ENCODE results near the gene XPO5.
"Not testable (repeated sequence)": the region's sequence is repeated elsewhere in the genome, so short reads cannot be mapped to it uniquely, and the experiment has no call there.

Gene XPO5

DNA sequence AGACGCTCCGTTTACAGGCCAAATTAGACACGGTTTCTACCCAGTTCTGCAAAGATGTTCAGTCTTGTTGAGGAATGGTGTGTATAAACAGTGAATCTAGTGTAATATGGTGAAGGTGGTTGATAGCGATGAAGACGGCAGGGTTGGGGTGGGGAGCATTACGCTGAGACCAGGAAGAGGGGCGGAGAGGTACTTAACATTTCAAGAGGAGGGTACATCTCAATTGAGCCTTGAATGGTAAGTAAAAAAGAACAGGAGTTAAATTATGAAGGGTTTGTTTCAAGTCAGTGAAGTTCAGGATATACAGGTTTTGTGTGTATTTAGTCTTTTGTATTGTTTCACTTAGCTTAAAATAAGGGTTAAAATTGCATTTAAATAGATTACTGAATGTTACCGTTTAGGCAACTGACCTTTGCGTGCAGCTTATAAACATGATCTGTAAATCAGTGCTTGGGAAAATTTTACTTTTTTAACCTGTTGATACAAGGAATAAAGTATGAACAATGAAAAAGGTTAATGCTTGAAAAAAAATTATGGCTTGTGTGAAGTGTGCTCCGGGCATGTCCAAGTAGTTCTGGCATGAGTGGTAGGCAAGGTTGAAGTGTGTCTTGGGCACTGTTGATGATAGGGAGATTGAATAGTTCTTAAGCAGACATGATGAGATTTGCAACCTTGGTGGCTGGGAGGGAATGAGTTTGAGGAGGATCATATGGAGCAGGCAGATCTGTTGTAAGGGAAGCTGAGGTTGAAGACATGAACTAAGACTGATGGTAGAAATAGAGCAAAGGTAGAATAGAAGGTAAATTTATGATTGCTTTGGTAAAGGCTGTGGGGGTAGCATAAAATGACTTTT is 58.1 kb downstream of the XPO5 start:
- no peak for DNase-seq (ENCODE audit: low read depth)

DNA sequence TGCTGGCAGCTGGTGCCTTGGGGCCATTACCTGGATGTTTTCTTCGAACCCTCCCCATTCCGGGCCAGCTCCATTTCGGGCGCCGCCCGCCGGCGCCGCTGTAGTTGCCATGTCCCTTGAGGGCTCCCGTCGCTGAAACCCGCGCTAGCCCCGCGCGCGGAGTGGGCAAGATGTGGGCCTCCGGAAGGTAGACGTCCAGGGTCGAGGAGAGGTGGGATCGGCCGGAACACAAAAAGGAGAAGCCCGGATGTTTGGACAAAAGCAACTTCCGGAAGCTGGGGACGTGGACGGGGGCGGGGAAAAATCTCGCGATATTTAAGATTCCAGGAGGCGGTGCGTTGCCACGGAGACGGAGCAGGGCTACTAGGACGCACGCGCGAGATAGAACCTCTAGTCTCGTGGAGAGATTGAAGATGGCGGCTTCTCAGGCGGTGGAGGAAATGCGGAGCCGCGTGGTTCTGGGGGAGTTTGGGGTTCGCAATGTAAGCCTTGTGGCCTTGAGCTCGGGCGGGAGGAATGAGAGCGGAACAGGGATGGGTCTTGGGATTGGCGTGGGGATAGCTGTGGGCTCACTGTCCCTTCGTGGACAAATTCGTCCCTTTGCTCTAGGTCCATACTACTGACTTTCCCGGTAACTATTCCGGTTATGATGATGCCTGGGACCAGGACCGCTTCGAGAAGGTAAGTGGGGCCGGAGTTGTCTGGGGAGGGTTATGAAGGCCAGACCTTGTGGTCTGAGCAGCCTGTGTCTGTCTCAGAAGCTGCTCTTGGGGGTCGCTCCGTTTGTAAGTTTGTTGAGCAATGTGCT is 58.9 kb downstream of the XPO5 start, which contains the start of the genes POLR1C and YIPF3:
TSS of gene POLR1C (plus strand) at position 393 of the 808 bp plus-strand sequence. CDS start at position 414, 21 bp downstream.
TSS of gene YIPF3 (minus strand) at position 230 of the 808 bp plus-strand sequence. CDS start at position 111, 119 bp downstream.
- peak; percentile 93 for DNase-seq (ENCODE audit: low read depth)

DNA sequence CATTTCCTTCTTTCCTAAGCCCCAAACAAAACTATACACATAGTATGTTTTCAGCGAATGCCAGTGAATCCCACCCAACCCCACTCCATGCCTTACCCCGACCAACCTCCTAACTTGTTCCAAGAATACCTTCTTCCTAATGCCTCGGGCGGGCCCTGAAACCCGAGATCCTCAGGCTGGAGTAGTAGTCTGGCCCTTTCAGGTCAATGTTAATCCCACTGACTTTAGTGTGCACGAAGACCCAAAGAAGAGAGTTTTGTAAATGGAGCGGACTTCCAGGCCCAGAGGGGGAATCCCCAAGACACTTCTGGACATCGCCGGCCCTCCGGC is 59.5 kb downstream of the XPO5 start:
- DNase-seq (ENCODE audit: low read depth) = no peak

DNA sequence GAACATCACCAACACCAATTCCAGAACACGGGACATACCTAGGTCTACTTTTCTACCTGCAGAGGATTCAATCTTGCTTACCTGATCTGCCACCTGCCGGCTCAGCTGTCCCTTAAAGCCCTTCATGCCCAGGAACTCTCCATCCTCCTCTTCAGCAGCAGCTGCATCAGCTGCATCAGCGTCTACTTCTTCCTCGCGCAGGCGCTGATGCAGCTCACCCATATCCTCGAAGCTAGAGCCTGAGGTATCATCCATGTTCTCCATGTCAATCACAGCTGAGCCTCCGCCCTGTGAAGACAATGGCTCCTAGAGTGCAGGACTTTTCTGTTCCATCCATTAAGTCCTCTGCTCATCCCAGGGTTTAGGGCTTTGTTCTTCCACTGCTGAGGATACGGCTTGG is 60.0 kb downstream of the XPO5 start:
- no peak for DNase-seq (ENCODE audit: low read depth)

DNA sequence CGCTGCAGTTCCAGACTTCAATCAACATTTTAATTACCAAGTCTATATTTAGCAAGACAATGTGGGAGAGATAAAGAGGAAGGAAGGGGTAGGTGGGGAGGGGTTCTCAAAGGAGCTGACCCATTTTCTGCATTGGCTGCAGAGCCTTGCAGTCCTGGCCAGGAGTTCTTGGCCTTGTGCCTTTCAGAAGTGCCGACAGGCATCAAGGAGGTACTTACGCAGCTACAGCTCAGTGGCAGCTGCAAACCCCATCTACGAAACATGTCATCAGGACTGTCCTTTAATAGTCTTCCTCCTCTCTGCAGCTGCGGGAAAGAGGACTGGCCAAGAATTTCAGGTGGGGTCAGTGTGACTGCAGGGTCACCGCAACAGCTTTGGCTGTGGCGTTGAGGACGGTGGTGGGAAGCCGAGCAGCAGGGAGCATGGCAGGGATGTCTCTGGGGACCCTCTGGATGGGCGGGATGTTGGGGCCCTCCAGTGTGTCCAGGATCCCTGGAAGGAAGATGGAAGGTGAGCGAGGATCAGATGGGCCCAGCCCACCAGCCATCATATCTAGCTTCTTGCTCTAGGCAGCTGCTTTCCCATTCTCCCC is 63.9 kb downstream of the XPO5 start:
- no peak for DNase-seq (ENCODE audit: low read depth)

DNA sequence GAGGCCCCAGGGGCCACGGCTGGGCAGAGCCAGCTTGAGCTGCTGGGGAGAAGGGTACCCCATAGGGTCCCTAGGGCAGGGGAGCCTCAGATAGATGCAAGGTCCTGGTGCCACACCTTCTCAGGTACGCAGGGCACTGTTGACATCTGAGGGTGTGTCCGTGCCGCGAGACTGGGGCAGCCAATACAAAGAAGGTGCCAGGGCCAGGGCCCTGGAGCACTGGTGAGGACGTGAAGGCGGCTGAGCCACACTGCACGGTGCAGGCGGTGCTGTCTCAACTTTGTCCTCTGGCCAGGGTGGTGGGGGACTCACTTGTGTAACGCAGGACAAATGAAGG is 65.0 kb downstream of the XPO5 start:
- no peak for DNase-seq (ENCODE audit: low read depth)

DNA sequence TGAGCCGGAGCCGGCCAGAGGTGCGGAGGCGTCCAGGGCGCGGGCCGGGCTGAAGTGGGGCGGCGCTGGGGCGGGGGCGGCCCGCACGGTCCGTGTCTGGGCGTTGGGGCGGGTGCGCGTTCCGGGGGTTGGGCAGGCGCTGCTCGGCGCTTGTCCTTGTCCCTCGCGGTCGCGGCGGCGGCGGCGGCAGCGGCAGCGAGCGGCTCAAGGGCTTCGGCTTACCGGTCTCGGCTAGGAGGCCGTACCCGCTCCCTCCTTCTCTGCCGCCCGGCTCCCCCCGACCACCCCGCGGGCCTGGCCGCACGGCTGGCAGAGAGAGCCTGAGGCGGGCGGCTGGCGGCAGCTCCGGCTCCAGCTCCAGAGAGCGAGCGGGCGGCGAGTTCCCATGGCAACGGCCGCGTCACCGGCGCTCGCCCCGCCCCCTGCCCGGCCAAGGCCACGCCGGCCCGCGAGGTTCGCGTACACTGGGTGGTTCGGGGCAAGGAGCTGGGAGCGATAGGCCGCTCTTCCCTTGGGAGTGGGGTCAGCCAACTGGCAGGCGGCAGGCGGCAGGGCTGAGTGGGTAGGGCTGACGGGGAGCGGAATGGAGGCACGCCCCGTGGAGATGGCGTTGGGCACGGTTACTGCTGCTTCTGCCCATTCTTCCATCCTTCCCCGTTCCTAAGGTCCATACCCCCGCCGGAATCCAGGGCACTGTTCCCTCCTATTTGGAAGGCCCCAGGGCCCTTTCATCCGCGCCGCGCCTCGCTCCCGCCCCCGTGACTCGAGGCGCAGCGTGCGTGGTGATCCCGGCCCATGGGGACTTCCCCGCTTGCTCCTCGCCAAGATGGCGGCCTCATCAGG is 65.6 kb downstream of the XPO5 start, which contains the start of gene LRRC73:
TSS of gene LRRC73 (minus strand) at position 363 of the 843 bp plus-strand sequence. CDS start 561 bp downstream, outside the sequence.
- DNase-seq (ENCODE audit: low read depth) = peak; percentile 77

DNA sequence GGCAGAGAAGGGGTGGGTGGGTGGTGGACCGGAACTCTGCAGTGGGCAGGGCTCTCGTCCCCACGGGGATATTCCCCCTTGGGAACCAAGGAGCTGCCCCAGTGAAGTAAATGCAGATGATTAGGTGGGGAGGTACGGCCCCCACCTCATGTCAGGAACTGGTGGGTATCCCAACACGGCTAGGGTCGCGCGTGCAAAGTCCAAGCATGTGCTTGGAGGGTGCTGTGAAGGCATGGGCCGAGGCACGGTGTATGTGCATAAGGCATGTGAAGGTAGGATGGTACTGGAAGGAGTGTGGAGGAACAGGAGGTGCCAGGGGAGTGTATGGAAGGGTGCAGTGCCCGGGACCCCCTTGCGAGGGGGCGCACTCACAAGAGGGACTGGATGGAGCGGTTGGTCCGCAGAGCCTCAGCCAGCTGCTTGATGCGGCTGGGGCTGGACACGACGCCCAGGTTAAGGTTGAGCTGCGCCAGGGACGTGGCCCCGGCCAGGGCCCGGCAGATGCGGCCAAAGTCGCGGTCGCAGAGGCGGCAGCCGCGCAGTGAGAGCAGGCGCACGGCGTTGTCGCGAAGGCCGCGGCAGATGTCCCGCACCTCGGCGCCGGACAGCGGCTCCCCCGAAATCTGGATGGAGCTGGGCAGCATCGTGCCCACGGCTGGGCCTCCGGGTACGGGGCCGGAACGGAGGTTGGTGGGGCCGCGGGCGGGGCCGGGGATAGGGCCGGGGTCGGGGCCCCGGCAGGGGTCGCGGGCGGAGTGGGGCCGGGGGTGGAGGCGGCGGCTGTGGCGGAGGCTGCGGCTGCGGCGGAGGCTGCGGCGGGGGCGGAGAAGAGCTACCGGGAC is 66.5 kb downstream of the XPO5 start:
- no peak for DNase-seq (ENCODE audit: low read depth)

DNA sequence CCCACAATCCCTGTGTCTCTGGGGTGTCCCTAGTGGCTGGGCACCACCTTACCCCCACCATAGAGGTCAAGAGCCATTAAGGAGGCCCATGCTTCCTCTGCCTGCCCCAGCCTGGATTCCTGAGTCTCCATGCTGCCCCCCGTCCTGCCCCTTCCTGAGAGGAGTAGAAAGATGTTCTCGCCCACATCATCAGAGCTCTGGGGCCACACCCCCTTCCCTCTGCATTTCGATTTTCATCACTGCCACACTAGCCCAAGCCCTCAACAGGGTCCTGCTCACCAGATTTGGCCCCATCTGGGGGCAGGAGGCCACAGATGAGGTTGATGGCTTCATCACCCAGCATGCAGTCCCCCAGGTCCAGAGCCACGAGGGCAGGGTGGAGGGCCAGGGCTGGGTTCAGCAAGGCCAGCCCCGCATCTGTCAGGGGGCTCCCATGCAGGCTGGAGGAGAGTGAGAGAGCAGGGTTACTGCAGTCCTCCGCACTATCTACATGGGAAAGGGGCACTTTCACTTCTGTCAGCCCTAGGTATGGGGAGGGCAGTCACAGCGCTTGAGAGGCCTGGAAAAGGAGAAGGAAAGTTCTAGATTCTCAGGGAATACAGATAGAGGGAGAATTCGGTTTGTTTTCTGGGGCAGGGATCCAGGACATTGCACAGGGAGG is 67.2 kb downstream of the XPO5 start:
- no peak for DNase-seq (ENCODE audit: low read depth)

DNA sequence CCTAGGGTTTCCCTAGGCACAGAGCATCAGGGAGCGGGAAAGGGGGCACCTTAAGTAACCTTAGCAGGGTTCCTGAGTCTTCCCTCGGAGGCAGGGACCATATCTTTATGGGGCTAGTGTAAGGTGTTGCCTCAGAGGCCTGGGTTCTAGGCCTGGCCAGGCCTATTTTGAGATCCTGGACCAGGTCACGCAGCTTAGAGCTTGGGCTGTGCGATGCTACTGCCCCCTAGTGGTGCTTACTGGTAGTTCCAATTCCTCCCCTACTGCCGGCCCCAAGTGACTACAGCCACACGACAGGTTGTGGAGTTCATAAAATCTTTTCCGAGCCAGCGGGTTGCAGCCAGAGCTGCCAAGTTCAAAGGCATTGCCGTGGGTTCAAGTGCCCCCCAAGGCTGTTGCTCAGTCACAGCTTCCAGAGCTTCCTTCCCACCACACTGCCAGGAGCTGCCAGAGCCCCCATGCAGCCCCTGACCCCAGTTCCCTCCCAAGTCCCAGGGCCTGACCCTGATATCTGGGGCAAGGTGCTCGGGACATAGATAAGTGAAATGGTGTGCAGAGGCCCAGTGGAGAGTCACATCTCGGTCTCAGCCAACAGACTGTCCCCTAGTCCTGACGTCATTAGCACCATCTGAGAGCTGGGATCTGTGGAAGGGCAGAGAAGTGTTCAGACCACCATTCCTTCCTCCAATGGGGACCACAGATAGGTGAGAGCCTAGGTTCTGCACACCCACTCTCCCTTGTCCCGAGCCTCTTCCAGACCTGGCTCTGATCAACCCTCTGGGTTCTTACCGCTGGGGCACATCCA is 69.0 kb downstream of the XPO5 start:
- DNase-seq (ENCODE audit: low read depth) = peak; percentile 67

DNA sequence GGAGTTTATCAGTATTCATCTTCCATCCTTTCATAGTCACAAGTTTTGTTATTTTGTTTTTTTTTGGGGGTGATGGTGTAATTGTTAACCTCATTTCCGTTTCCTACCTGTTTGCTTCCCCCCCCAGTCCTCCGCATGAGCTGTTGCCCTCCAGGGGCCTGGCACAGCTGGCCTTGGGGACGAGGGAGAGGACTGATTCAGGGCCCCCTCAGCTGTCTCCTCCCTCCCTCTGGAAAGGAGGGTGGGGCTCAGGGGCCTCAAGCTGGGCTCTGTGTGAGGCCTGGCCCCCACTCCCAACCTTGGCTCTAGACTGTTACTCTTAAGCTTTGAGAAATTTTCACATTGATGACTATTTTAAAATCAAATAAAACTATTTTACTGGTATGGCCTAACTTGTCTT is 69.7 kb downstream of the XPO5 start:
- no peak for DNase-seq (ENCODE audit: low read depth)

DNA sequence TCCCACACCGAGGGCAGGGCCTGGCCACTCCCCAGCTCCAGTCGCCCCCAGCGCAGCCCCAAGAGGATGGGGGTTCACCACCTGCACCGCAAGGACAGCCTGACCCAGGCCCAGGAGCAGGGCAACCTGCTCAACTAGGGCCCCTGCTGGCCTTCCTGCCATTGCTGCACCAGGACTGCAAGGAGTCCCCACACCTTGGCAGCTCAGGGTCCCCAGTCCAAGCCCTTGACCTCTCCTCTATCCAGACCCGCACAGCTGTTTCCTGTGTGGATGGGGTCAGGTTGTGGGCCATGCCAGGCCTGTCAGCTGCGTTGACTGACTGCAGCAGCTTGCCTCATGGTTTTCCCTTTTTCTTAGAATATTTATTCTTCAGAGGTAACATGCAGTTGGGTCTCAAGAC is 70.1 kb downstream of the XPO5 start:
- DNase-seq (ENCODE audit: low read depth) = no peak

DNA sequence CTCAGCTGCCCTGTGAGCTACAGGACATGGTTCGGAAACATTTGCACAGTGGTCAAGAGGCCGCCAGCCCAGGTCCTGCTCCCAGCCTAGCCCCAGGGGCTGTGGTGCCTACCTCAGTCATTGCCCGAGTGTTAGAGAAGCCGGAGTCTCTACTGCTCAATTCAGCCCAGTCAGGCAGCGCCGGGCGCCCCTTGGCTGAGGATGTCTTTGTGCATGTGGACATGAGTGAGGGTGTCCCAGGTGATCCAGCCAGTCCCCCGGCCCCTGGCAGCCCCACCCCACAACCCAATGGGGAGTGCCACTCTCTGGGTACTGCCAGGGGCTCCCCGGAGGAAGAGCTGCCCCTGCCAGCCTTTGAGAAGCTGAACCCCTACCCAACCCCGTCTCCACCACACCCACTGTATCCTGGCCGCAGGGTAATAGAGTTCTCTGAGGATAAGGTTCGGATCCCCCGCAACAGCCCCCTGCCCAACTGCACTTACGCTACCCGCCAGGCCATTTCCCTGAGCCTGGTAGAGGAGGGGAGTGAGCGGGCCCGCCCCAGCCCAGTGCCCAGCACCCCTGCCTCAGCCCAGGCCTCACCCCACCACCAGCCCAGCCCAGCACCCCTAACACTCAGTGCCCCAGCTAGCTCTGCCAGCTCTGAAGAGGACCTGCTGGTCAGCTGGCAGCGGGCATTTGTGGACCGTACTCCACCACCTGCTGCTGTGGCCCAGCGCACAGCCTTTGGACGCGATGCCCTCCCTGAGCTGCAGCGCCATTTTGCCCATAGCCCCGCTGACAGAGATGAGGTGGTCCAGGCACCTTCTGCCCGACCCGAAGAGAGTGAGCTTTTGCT is 70.9 kb downstream of the XPO5 start:
- no peak for DNase-seq (ENCODE audit: low read depth)

DNA sequence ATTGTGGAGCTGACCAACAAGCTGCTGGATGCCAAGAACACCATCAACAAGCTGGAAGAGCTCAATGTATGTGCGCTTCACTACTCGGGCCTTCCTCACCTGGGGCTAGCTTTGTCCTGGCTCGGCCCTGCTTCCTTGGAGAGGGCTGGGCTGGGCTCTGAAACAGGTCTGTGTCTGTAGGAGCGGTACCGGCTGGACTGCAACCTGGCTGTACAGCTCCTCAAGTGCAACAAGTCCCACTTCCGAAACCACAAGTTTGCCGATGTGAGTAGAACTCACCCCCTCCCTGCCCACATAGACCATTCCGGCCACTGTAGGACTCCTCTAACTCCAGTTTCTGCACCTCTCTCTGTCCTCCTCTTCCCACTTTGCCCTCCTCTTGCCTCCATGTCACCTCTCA is 72.4 kb downstream of the XPO5 start:
- DNase-seq (ENCODE audit: low read depth) = no peak

DNA sequence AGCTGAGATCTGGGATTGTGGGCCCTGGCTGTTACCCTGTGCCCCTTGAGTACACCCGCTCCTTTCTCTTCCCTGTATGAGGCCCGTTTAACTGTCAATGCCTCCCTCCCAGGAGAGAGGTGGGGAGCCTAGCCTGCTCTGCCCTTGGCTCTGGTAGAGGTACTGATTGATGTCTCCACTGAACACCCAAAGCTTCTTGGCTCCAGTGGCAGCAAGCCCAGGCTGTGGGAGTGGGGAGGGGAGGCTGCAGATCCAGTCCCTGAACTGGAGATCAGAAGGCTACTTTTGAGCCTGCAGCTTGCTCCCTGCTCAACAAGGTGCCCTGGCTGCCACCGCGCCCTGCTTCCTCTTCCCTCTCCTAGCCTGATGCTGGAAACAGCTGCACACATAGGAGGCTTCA is 73.2 kb downstream of the XPO5 start:
- no peak for DNase-seq (ENCODE audit: low read depth)

DNA sequence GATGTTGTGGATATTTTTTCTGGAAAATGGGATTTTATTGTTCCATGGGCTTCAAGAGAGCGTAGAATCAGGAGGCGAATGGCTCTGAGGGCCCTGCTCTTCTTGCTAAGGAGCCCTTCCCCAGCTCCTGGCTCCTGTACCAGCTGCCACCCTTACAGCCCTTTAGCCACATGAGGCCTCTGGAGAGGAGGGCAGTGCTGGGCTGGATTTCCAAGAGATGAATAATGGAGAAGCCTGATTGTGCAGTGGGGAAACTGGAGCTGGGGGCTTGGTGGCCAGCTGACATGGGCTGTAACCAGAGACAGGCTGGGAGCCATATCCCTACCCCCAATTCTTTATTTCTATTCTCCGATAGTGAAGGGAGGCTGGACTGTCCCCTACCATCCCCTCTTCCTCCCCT is 74.9 kb downstream of the XPO5 start:
- no peak for DNase-seq (ENCODE audit: low read depth)

DNA sequence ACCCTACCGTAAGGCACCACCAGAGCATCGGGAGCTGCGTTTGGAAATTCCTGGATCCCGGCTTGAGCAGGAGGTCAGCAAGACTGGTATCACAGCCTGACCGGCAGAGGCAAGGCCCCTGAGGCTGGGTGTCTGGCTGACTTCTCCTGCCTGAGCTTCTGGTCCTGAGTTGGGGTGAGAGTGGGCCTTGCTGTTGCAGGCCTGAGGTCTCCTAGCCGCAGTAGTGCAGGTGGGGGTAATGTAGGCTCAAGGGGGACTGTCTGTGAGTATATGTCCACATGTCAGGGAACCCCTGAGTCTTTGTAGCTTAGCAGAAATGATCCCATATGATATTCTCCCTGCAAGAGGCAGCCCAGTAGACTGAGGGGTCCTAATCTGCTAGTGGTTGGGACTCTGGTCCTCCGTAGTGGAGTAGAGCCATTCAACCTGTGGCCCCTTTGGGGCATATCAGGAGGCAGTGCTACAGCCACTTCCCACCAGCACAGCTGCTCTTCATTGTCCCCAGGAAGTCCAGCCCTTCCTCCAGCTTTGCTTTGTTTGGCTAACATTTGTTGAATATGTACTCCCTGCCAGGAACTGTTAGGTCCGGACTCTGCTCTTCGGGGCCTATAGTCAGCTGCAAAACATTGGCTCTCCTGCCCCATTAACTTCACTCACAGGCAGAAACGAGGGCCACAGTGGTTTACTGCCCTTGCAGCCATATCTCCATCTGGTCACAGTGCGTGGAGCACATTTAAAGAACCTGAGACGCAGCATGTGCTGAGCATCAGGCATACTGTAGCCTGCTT is 76.6 kb downstream of the XPO5 start:
- no peak for DNase-seq (ENCODE audit: low read depth)

DNA sequence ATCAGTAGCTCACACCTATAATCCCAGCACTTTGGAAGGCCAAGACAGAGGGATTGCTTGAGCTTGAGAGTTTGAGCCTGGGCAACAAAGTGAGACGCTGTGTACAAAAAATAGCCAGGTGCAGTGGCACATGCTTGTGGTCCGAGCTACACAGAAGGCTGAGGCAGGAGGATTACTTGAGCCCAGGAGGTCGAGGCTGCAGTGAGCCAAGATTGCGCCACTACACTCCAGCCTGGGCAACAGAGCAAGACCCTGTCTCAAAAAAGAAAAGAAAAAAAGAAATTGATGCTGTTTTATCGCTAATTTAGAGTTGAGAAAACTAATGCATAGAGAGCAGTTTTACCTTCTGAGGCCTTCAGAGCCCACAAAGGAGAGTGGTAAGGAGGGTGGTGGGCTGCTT is 77.5 kb downstream of the XPO5 start:
- not testable (repeated sequence) for DNase-seq (ENCODE audit: low read depth)
